ENCODE results near the gene ZNF408. TPM values are rescaled to one million over a fixed set of nuclear protein-coding genes. Genes with fewer than 3 reads are reported as not detected.

ZNF408 gene
- total and polyA plus RNA-seq, 2 donors (not counting 3 experiments of a cell fraction or from before 2014, with no cell fraction given), result 7.8 to 10.9 TPM

- no peak overlapping the region for H3K27ac ChIP-seq (ENCODE audit: insufficient read depth, low read depth, low read length)
- intact Hi-C loops (cut with micrococcal nuclease) (no loop called here), dilution Hi-C loops (cut with MboI; ENCODE audit: extremely low pct_ligation_motif_present, low sequenced_read_pairs) (no loop called here)
- no peak overlapping the region for H3K4me3 ChIP-seq (replicated peaks in 1 of 3; ENCODE audit: insufficient read depth in 1 of 3, low read depth in 1 of 3, low read length in 3 of 3)
- no peaks in the 10 kb centered on the region for H3K27me3 ChIP-seq (ENCODE audit: control insufficient read depth in 2 of 2, insufficient read depth in 2 of 2, low read length in 2 of 2)
- no TSS peak for BruUV-seq (replicated peaks)
- H3K4me1 ChIP-seq (ENCODE audit: control insufficient read depth, extremely low read depth, insufficient read depth, low read length), result no peaks in the 10 kb centered on the region
- peaks cover 42 to 43% of the 10 kb centered on the region in 2 experiments for H3K36me3 ChIP-seq (ENCODE audit: control insufficient read depth in 2 of 2, extremely low read depth in 1 of 2, insufficient read depth in 2 of 2, low read length in 2 of 2)
- no peaks in the 10 kb centered on the region for H3K9me1 ChIP-seq (replicated peaks; ENCODE audit: control insufficient read depth, extremely low read depth, insufficient read depth, low read length)
- ChIA-PET CTCF (no interaction called here), POLR2A (no interaction called here)
- H3K79me2 ChIP-seq (ENCODE audit: control insufficient read depth, insufficient read depth, low read length), result no peaks in the 10 kb centered on the region
- H3K4me2 ChIP-seq (ENCODE audit: insufficient read depth, low read length), result no peak overlapping the region
- no peaks in the 10 kb centered on the region for H3K9me3 ChIP-seq (replicated peaks; ENCODE audit: control insufficient read depth, insufficient read depth, low read length)
- TF ChIP-seq EZH2 (IDR thresholded peaks at IDR 0.05; ENCODE audit: borderline replicate concordance, low read depth, low read length, severe bottlenecking) (no peak), FOS (IDR thresholded peaks at IDR 0.05; ENCODE audit: borderline replicate concordance, insufficient read depth, low read length) (no peak), GATA2 (IDR thresholded peaks at IDR 0.05; ENCODE audit: insufficient read depth, insufficient read length, low read depth, low read length) (no peak), MAX (IDR thresholded peaks at IDR 0.05; ENCODE audit: insufficient read depth, insufficient read length) (no peak), POLR2A (IDR thresholded peaks at IDR 0.05; ENCODE audit: low read depth, low read length) (no peak), MYC (IDR thresholded peaks at IDR 0.05; ENCODE audit: low read depth, low read length) (no peak), CTCF (IDR thresholded peaks at IDR 0.05; ENCODE audit: extremely low read depth in 1 of 2, insufficient read depth in 1 of 2, low read depth in 1 of 2, low read length in 2 of 2) (no peak)
- DNase-seq (ENCODE audit: low read depth, low spot score) (no peak), FAIRE-seq (no peak)
- no peak overlapping the region for H2AFZ ChIP-seq (ENCODE audit: low read depth, low read length)
- no peaks in the 10 kb centered on the region for H4K20me1 ChIP-seq (replicated peaks; ENCODE audit: control insufficient read depth, extremely low read depth, insufficient read depth, low read length)
- no peak overlapping the region for H3K9ac ChIP-seq (replicated peaks; ENCODE audit: extremely low read depth, insufficient read depth, low read length)
Observed at GRCh38 chr11:46745328-46745727, 44.5 kb downstream of the ZNF408 start.

All from endothelial cell of umbilical vein (primary cell).